Astrocyte (in vitro differentiated cells and primary cell): ENCODE results near the gene GADL1.

Source experiments
- CTCF ChIP-seq: IDR thresholded peaks from 2 replicates; pipeline ENCODE4 v1.5.1; 2011; ENCODE audit warnings: low read depth, mild to moderate bottlenecking, inconsistent platforms, low read length, moderate library complexity; ENCODE audit not compliant: insufficient read depth
- EZH2 ChIP-seq: IDR thresholded peaks from 2 replicates; pipeline ENCODE4 v1.6.1; 2012; ENCODE audit warnings: mild to moderate bottlenecking, low read length, inconsistent platforms; ENCODE audit not compliant: insufficient read depth

- TF ChIP-seq CTCF (no peak), EZH2 (no peak)
Observed at GRCh38 chr3:30738605-30739004, 155.9 kb downstream of the GADL1 start.
